BLaER1 (cell line): ENCODE results near the gene ABCG1.

Experiments used
- H3K27ac ChIP-seq: shearing (Covaris generic); formaldehyde crosslinking; 2 replicates; pipeline ENCODE4 v1.8.1; 2022
- H3K27me3 ChIP-seq: shearing (Covaris generic); formaldehyde crosslinking; 2 replicates; pipeline ENCODE4 v1.8.1; 2022
- H3K36me3 ChIP-seq: shearing (Covaris generic); formaldehyde crosslinking; 2 replicates; pipeline ENCODE4 v1.8.1; 2022
- H3K4me1 ChIP-seq: shearing (Covaris generic); formaldehyde crosslinking; 2 replicates; pipeline ENCODE4 v1.8.1; 2022
- H3K4me2 ChIP-seq: shearing (Covaris generic); formaldehyde crosslinking; 2 replicates; pipeline ENCODE4 v1.8.1; 2022
- H3K4me3 ChIP-seq: shearing (Covaris generic); formaldehyde crosslinking; 2 replicates; pipeline ENCODE4 v1.8.1; 2022
- H3K9ac ChIP-seq: shearing (Covaris generic); formaldehyde crosslinking; 2 replicates; pipeline ENCODE4 v1.8.1; 2022
- H3K9me3 ChIP-seq: shearing (Covaris generic); formaldehyde crosslinking; 2 replicates; pipeline ENCODE4 v1.8.1; 2022
- H4K20me1 ChIP-seq: shearing (Covaris generic); formaldehyde crosslinking; 2 replicates; pipeline ENCODE4 v1.8.1; 2022
- Cebpa-rat ChIP-seq: shearing (Covaris generic); IDR thresholded peaks from 2 replicates; pipeline ENCODE4 v1.8.1; 2022

ABCG1 gene

GRCh38 chr21:42308161-42308913 is 89.4 kb downstream of the ABCG1 start:
- H3K9me3 ChIP-seq: no peaks in the 10 kb centered on the region
- peaks cover 84% of the 10 kb centered on the region for H3K4me1 ChIP-seq
- no peak overlapping the region for H3K4me3 ChIP-seq
- H3K27me3 ChIP-seq: no peaks in the 10 kb centered on the region; the same call in 1 of the 2 replicates
- H3K9ac ChIP-seq: no peak overlapping the region
- H4K20me1 ChIP-seq: no peaks in the 10 kb centered on the region
- peak overlapping the region; percentile 84 for H3K4me2 ChIP-seq
- TF ChIP-seq Cebpa-rat: no peak
- H3K36me3 ChIP-seq: no peaks in the 10 kb centered on the region
- no peak overlapping the region for H3K27ac ChIP-seq

- Histone ChIP-seq H3K4me2 (peak overlapping the region; percentile 84), H3K27ac (no peak overlapping the region), H4K20me1 (no peaks in the 10 kb centered on the region), H3K36me3 (no peaks in the 10 kb centered on the region), H3K27me3 (no peaks in the 10 kb centered on the region; the same call in 1 of the 2 replicates), H3K9me3 (no peaks in the 10 kb centered on the region), H3K4me1 (peaks cover 92% of the 10 kb centered on the region), H3K9ac (no peak overlapping the region), H3K4me3 (no peak overlapping the region)
- TF ChIP-seq Cebpa-rat: no peak
Measured at GRCh38 chr21:42308914-42309752, 90.2 kb downstream of the ABCG1 start.

- H3K9ac ChIP-seq: no peak overlapping the region
- no peaks in the 10 kb centered on the region for H4K20me1 ChIP-seq
- H3K4me1 ChIP-seq: peaks cover 96% of the 10 kb centered on the region
- H3K9me3 ChIP-seq: no peaks in the 10 kb centered on the region
- H3K27ac ChIP-seq: peak overlapping the region; percentile 35; the same call in 1 of the 2 replicates
- no peak for TF ChIP-seq Cebpa-rat
- no peaks in the 10 kb centered on the region; the same call in 1 of the 2 replicates for H3K27me3 ChIP-seq
- H3K36me3 ChIP-seq: no peaks in the 10 kb centered on the region
- peak overlapping the region; percentile 84 for H3K4me2 ChIP-seq
- no peak overlapping the region for H3K4me3 ChIP-seq
Measured at GRCh38 chr21:42309753-42310213, 90.8 kb downstream of the ABCG1 start.

GRCh38 chr21:42310411-42311001 is 91.6 kb downstream of the ABCG1 start:
- Histone ChIP-seq H3K27me3 (no peaks in the 10 kb centered on the region; the same call in 1 of the 2 replicates), H3K36me3 (no peaks in the 10 kb centered on the region), H3K27ac (no peak overlapping the region), H3K4me2 (peak overlapping the region; percentile 84), H4K20me1 (no peaks in the 10 kb centered on the region), H3K9ac (no peak overlapping the region), H3K4me1 (peaks cover 96% of the 10 kb centered on the region), H3K4me3 (no peak overlapping the region), H3K9me3 (no peaks in the 10 kb centered on the region)
- no peak for TF ChIP-seq Cebpa-rat

GRCh38 chr21:42311160-42311559 is 92.2 kb downstream of the ABCG1 start:
- TF ChIP-seq Cebpa-rat: no peak
- Histone ChIP-seq H4K20me1 (no peaks in the 10 kb centered on the region), H3K9ac (no peak overlapping the region), H3K4me2 (peak overlapping the region; percentile 84), H3K4me1 (peaks cover 95% of the 10 kb centered on the region), H3K36me3 (no peaks in the 10 kb centered on the region), H3K4me3 (no peak overlapping the region), H3K27me3 (no peaks in the 10 kb centered on the region; the same call in 1 of the 2 replicates), H3K27ac (no peak overlapping the region), H3K9me3 (no peaks in the 10 kb centered on the region)

GRCh38 chr21:42311816-42312625 is 93.1 kb downstream of the ABCG1 start:
- Histone ChIP-seq H3K9me3 (no peaks in the 10 kb centered on the region), H3K36me3 (no peaks in the 10 kb centered on the region), H3K4me3 (no peak overlapping the region), H3K4me2 (peak overlapping the region; percentile 61), H3K27me3 (no peaks in the 10 kb centered on the region; the same call in 1 of the 2 replicates), H4K20me1 (no peaks in the 10 kb centered on the region), H3K27ac (peak overlapping the region; percentile 7; the same call in 1 of the 2 replicates), H3K9ac (no peak overlapping the region), H3K4me1 (peaks cover 95% of the 10 kb centered on the region)
- TF ChIP-seq Cebpa-rat: no peak

GRCh38 chr21:42312626-42313104 is 93.7 kb downstream of the ABCG1 start:
- H3K36me3 ChIP-seq: no peaks in the 10 kb centered on the region
- H3K4me3 ChIP-seq: no peak overlapping the region
- TF ChIP-seq Cebpa-rat: no peak
- no peak overlapping the region for H3K9ac ChIP-seq
- no peaks in the 10 kb centered on the region for H3K9me3 ChIP-seq
- H3K4me2 ChIP-seq: peak overlapping the region; percentile 61
- H4K20me1 ChIP-seq: no peaks in the 10 kb centered on the region
- H3K27me3 ChIP-seq: no peaks in the 10 kb centered on the region; the same call in 1 of the 2 replicates
- peaks cover 95% of the 10 kb centered on the region for H3K4me1 ChIP-seq
- peak overlapping the region; percentile 7 for H3K27ac ChIP-seq

- Histone ChIP-seq H3K4me1 (peaks cover 95% of the 10 kb centered on the region), H3K4me3 (no peak overlapping the region), H3K27ac (peak overlapping the region; percentile 7; the same call in 1 of the 2 replicates), H3K9ac (no peak overlapping the region), H3K9me3 (no peaks in the 10 kb centered on the region), H3K4me2 (peak overlapping the region; percentile 61), H4K20me1 (no peaks in the 10 kb centered on the region), H3K36me3 (no peaks in the 10 kb centered on the region), H3K27me3 (no peaks in the 10 kb centered on the region; the same call in 1 of the 2 replicates)
- TF ChIP-seq Cebpa-rat: no peak
Measured at GRCh38 chr21:42313501-42313969, 94.6 kb downstream of the ABCG1 start.
